Nephron (organoid): Measurements from ENCODE around the gene JAML.

Source experiments
- H3K27ac Mint-ChIP-seq, 3 experiments: 2 replicates each; pipeline ENCODE4 v1.8.0; 2020; ENCODE audit warnings: mixed read lengths in 3 of 3, mild to moderate bottlenecking in 2 of 3, moderate library complexity in 1 of 3
- H3K27me3 Mint-ChIP-seq: 2 replicates; pipeline ENCODE4 v1.8.0; 2021; ENCODE audit warnings: low read depth, mild to moderate bottlenecking, moderate library complexity, mixed read lengths
- H3K36me3 Mint-ChIP-seq: 2 replicates; pipeline ENCODE4 v1.8.0; 2020; ENCODE audit warnings: low read depth, mixed read lengths
- H3K4me1 Mint-ChIP-seq: 2 replicates; pipeline ENCODE4 v1.8.0; 2020; ENCODE audit warnings: mixed read lengths
- H3K4me3 Mint-ChIP-seq, 3 experiments: 2 replicates each; pipeline ENCODE4 v1.8.0; 2020; ENCODE audit warnings: mild to moderate bottlenecking in 3 of 3, mixed read lengths in 3 of 3, moderate library complexity in 2 of 3
- H3K9me3 Mint-ChIP-seq: 2 replicates; pipeline ENCODE4 v1.8.0; 2020; ENCODE audit warnings: mixed read lengths
- TF ChIP-seq, protein P1 (sequence below), 3 experiments: fragments of 200-600 bp; sonication (generic); IDR thresholded peaks; one replicate each; pipeline ENCODE4 v1.5.0; 2021; ENCODE audit warnings: antibody characterized with exemption in 3 of 3; ENCODE audit not compliant: unreplicated experiment in 3 of 3

Gene JAML

GRCh38 chr11:118214210-118214914, 10.4 kb downstream of the JAML start:
- peaks cover 5% of the 10 kb centered on the region for H3K4me1 Mint-ChIP-seq
- no peaks in the 10 kb centered on the region for H3K9me3 Mint-ChIP-seq
- H3K27ac Mint-ChIP-seq: no peak overlapping the region
- TF ChIP-seq, protein P1, sequence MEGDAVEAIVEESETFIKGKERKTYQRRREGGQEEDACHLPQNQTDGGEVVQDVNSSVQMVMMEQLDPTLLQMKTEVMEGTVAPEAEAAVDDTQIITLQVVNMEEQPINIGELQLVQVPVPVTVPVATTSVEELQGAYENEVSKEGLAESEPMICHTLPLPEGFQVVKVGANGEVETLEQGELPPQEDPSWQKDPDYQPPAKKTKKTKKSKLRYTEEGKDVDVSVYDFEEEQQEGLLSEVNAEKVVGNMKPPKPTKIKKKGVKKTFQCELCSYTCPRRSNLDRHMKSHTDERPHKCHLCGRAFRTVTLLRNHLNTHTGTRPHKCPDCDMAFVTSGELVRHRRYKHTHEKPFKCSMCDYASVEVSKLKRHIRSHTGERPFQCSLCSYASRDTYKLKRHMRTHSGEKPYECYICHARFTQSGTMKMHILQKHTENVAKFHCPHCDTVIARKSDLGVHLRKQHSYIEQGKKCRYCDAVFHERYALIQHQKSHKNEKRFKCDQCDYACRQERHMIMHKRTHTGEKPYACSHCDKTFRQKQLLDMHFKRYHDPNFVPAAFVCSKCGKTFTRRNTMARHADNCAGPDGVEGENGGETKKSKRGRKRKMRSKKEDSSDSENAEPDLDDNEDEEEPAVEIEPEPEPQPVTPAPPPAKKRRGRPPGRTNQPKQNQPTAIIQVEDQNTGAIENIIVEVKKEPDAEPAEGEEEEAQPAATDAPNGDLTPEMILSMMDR (IDR thresholded peaks at IDR 0.05; ENCODE audit: unreplicated experiment in 3 of 3): no peak
- H3K4me3 Mint-ChIP-seq: no peak overlapping the region
- H3K27me3 Mint-ChIP-seq: peaks cover 72% of the 10 kb centered on the region
- H3K36me3 Mint-ChIP-seq: no peaks in the 10 kb centered on the region

DNA sequence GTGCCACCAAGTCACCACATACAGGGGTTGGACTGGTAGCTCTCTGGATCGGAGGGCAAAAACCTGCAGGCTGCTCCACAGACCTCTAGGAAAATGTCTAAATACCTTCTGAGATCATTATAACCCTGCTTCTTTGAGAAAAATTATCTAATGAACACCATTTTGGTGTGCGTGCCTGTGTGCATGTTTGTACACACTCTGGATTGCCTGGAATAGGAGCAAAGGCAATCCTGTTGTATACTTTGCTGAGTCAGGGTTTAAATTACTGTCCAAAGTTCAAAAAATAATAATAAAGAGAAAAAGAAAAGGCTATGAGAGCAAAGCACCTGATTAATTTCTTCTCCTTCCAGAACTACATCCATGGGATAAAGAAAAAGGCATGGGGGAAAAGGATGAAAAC, 11.0 kb downstream of the JAML start:
- Mint-ChIP-seq H3K4me1 (peaks cover 5% of the 10 kb centered on the region), H3K36me3 (no peaks in the 10 kb centered on the region), H3K9me3 (no peaks in the 10 kb centered on the region), H3K27ac (no peak overlapping the region), H3K27me3 (peaks cover 72% of the 10 kb centered on the region), H3K4me3 (no peak overlapping the region)
- TF ChIP-seq, protein P1 (IDR thresholded peaks at IDR 0.05; ENCODE audit: unreplicated experiment in 3 of 3): no peak

DNA sequence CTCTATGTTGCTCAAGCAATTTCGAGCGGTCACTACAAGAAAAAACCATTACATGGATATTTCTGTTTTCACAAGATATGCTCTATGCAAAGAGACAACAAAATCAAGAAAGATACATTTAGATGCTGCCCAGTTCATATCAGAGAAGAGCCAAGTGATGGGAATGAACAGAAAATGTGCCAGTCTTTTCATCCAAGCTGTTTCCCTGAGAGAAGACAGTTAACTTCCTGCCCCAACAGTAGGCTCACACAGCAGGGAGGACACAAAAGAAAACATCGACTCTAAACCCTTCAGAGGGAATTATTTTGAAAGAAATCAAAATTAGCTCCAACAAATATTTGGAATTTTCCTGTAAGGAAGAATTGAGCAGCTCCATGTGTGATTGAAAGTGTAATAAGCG, 11.6 kb downstream of the JAML start:
- H3K27ac Mint-ChIP-seq: no peak overlapping the region
- peaks cover 72% of the 10 kb centered on the region for H3K27me3 Mint-ChIP-seq
- no peak overlapping the region for H3K4me3 Mint-ChIP-seq
- H3K36me3 Mint-ChIP-seq: no peaks in the 10 kb centered on the region
- TF ChIP-seq, protein P1 (IDR thresholded peaks at IDR 0.05; ENCODE audit: unreplicated experiment in 3 of 3): no peak
- no peaks in the 10 kb centered on the region for H3K9me3 Mint-ChIP-seq
- H3K4me1 Mint-ChIP-seq: peaks cover 5% of the 10 kb centered on the region

GRCh38 chr11:118212781-118213191, 12.0 kb downstream of the JAML start:
- Mint-ChIP-seq H3K27me3 (peaks cover 72% of the 10 kb centered on the region), H3K9me3 (no peaks in the 10 kb centered on the region), H3K27ac (no peak overlapping the region), H3K4me3 (no peak overlapping the region), H3K36me3 (no peaks in the 10 kb centered on the region), H3K4me1 (peaks cover 5% of the 10 kb centered on the region)
- TF ChIP-seq, protein P1 (IDR thresholded peaks at IDR 0.05; ENCODE audit: unreplicated experiment in 3 of 3): no peak

DNA sequence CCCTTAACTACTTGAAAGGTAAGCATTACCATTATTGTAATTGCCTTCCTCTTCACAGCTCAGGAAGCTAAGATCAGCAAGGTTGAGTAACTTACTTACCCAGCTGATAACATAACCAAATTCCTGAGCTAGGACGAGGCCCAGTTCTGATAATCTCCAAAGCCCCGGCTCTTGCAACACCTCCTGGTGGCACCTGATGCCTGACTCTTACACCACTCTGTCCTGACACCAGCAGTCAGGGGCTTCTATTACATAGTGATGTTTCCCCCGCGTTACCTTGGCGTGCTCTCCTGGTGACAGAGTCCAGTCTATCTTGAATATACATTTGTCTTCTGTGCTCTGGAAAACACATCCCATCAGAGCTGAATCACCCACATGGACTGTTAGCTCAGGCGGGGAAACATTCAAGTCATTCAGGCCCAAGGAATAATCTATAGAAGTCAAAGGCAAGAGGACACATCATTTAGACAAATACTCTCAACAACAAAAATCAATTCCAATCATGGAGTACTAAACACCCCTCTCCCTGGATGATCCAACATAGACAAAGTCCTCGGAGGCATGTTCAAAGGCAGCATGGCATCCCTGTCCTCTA, 12.6 kb downstream of the JAML start:
- H3K27me3 Mint-ChIP-seq: peaks cover 72% of the 10 kb centered on the region
- no peaks in the 10 kb centered on the region for H3K36me3 Mint-ChIP-seq
- TF ChIP-seq, protein P1 (IDR thresholded peaks at IDR 0.05; ENCODE audit: unreplicated experiment in 3 of 3): no peak
- H3K9me3 Mint-ChIP-seq: no peaks in the 10 kb centered on the region
- no peak overlapping the region for H3K27ac Mint-ChIP-seq
- H3K4me3 Mint-ChIP-seq: no peak overlapping the region
- peaks cover 5% of the 10 kb centered on the region for H3K4me1 Mint-ChIP-seq

GRCh38 chr11:118211006-118211405, 13.8 kb downstream of the JAML start:
- TF ChIP-seq, protein P1 (IDR thresholded peaks at IDR 0.05; ENCODE audit: unreplicated experiment in 3 of 3): no peak
- H3K27ac Mint-ChIP-seq: no peak overlapping the region

More at GRCh38 chr11:118211006-118211405, 13.8 kb downstream of the JAML start:
- Mint-ChIP-seq H3K4me1 (peaks cover 5% of the 10 kb centered on the region), H3K9me3 (no peaks in the 10 kb centered on the region), H3K4me3 (no peak overlapping the region), H3K36me3 (no peaks in the 10 kb centered on the region), H3K27me3 (peaks cover 75% of the 10 kb centered on the region)
